ENCODE data around the gene PRELID2.
"Not testable (repeated sequence)": the region's sequence is repeated elsewhere in the genome, so short reads cannot be mapped to it uniquely, and the experiment has no call there.

The PRELID2 gene

GRCh38 chr5:145838276-145838675, 3.1 kb upstream of the PRELID2 start:
- no peak for DNase-seq

DNA sequence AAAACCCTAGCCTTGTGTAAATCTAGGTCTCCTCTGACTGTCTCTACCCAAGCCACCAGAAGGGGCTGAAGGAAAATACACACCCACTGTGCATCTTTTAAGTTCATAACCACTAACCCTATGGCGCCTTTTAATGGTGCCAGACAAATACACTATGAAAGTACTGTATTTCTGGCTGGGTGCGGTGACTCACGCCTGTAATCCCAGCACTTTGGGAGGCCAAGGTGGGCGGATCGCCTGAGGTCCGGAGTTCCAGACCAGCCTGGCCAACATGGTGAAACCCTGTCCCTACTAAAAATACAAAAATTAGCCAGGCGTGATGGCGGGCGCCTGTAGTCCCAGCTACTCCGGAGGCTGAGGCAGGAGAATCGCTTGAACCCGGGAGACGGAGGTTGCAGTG, 1.1 kb upstream of the PRELID2 start:
- DNase-seq: not testable (repeated sequence)

- no peak for DNase-seq
Measured at GRCh38 chr5:145835848-145836239, 702 bp upstream of the PRELID2 start.

- no peak for DNase-seq
Measured at GRCh38 chr5:145834554-145834916, 607 bp downstream of the PRELID2 start.

- DNase-seq: no peak
Measured at GRCh38 chr5:145833631-145834200, 1.4 kb downstream of the PRELID2 start.

DNA sequence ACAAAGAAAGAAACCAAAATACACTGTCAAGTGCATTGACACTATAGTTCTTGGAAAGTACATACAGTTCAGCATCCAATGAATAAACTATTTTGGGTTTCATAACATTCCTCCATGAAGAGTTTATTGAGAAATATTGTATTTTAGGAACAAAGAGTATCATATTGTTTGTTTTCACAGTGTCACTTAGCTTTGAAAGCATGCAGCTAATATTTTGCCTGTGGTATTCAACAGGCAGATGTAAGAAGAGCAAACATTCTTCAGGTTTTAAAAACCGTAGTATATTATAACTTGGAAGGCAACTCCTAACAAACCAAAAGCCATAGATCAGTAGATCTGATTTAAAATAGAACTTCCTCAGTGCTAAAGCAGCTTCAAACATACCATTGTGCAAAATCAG, 4.5 kb downstream of the PRELID2 start:
- no peak for DNase-seq

- DNase-seq: no peak
Measured at GRCh38 chr5:145829708-145830361, 5.3 kb downstream of the PRELID2 start.

- no peak for DNase-seq
Measured at GRCh38 chr5:145826895-145827674, 8.1 kb downstream of the PRELID2 start.

- DNase-seq: no peak
Measured at GRCh38 chr5:145825751-145826180, 9.4 kb downstream of the PRELID2 start.

- DNase-seq: no peak
Measured at GRCh38 chr5:145824040-145824439, 11.1 kb downstream of the PRELID2 start.

- DNase-seq: no peak
Measured at GRCh38 chr5:145818604-145819003, 16.5 kb downstream of the PRELID2 start.

GRCh38 chr5:145812877-145813276, 22.3 kb downstream of the PRELID2 start:
- DNase-seq: no peak

GRCh38 chr5:145811834-145812625, 23.1 kb downstream of the PRELID2 start:
- DNase-seq: no peak

DNA sequence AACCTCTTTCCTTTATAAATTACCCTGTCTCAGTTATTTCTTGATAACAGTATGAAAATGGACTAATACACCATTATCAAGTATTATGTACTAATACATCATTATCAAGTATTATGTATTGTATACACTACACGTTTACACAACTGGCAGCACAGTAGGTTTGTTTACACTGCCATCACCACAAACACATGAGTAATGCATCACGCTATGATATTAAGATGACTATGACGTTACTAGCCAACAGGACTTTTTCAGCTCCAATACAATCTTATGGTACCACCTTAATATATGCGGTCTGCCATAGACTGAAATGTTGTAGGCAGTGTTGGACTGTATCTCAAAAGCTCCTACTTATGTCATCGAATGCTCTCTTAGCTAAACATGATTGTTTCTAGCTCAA, 28.2 kb downstream of the PRELID2 start:
- DNase-seq: no peak

GRCh38 chr5:145805819-145806218, 29.3 kb downstream of the PRELID2 start:
- DNase-seq: no peak

GRCh38 chr5:145804701-145805100, 30.4 kb downstream of the PRELID2 start:
- no peak for DNase-seq

GRCh38 chr5:145803112-145804004, 31.8 kb downstream of the PRELID2 start:
- DNase-seq: no peak

DNA sequence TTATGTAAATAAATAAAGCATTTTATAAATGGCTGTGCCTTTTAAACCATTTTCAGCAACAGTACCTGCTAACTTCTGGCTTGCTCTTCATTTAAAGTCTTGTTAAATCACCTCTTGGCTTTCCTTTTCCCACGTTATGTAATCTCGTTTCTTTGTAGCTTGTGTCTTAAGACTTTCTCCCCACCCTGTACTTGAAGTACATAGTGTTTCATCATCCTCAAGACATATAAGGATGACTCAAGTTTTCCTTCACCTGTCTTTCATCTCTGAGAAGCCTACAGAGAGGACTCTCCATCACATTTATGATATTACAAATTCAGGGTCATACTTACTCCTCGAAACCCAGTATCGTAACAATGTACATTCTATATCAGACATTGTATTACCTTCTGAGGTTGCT, 33.9 kb downstream of the PRELID2 start:
- no peak for DNase-seq

- DNase-seq: no peak
Measured at GRCh38 chr5:145800181-145800580, 35.0 kb downstream of the PRELID2 start.

DNA sequence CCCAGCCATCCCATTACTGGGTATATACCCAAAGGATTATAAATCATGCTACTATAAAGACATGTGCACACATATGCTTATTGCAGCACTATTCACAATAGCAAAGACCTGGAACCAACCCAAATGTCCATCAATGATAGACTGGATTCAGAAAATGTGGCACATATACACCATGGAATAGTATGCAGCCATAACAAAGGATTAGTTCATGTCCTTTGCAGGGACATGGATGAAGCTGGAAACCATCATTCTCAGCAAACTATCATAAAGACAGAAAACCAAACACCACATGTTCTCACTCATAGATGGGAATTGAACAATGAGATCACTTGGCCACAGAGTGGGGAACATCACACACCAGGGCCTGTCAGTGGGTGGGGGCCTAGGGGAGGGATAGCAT, 36.6 kb downstream of the PRELID2 start:
- not testable (repeated sequence) for DNase-seq

GRCh38 chr5:145797336-145797735, 37.8 kb downstream of the PRELID2 start:
- DNase-seq: no peak

DNA sequence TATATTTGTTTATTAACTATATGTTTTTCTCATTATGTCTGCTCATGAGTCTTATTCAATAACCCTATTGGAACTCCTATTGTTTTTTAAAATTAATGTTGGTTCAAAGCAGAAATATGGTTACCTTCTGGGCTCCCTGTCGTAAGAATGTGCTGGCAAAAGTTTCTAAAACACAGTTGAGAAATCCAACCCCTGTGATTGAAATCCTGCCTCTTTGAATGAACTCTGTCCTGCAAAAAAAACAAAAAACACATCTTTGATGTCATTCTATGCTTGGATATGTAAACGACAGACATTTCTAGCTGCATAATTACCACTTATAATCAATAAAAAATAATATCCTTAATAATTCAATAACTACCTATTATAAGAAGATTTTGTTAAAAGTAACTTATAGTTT, 38.8 kb downstream of the PRELID2 start:
- DNase-seq: no peak

Data from activated naive CD4-positive, alpha-beta T cell treated with anti-CD3 and anti-CD28 coated beads, Interleukin-2, amount 50 U/mL, for 16 hours (primary cell).